Hematopoietic multipotent progenitor cell treated with erythropoietin and hydrocortisone succinate and interleukin-3 and kit ligand, for 8 days (in vitro differentiated cells): ENCODE results near the gene DNAL4.
A peak's percentile ranks its signal among the peaks of the same experiment; 100 is the strongest.

ENCODE experiments used
- DNase-seq: peaks from one replicate; pipeline ENCODE4 v3.0.0-alpha.2; 2015

DNAL4 gene

GRCh38 chr22:38784035-38784434 lies 9.9 kb downstream of the DNAL4 start:
- no peak for DNase-seq

GRCh38 chr22:38783095-38783615 lies 10.8 kb downstream of the DNAL4 start:
- DNase-seq: no peak

- peak; percentile 37 for DNase-seq
Measured at GRCh38 chr22:38782402-38783094, 11.4 kb downstream of the DNAL4 start.

GRCh38 chr22:38781033-38781432 lies 12.9 kb downstream of the DNAL4 start:
- DNase-seq: no peak

- no peak for DNase-seq
Measured at GRCh38 chr22:38777087-38777671, 16.8 kb downstream of the DNAL4 start.

GRCh38 chr22:38776086-38776485 lies 17.9 kb downstream of the DNAL4 start:
- DNase-seq: no peak

- DNase-seq: no peak
Measured at GRCh38 chr22:38775656-38776055, 18.3 kb downstream of the DNAL4 start.

- no peak for DNase-seq
Measured at GRCh38 chr22:38774496-38775166, 19.3 kb downstream of the DNAL4 start.

GRCh38 chr22:38773363-38773946 lies 20.5 kb downstream of the DNAL4 start:
- no peak for DNase-seq

- DNase-seq: no peak
Measured at GRCh38 chr22:38772623-38772873, 21.4 kb downstream of the DNAL4 start.

- no peak for DNase-seq
Measured at GRCh38 chr22:38770257-38770949, 23.5 kb downstream of the DNAL4 start.

- DNase-seq: no peak
Measured at GRCh38 chr22:38768036-38768435, 25.9 kb downstream of the DNAL4 start.

- no peak for DNase-seq
Measured at GRCh38 chr22:38767313-38767712, 26.6 kb downstream of the DNAL4 start.

- peak; percentile 45 for DNase-seq
Measured at GRCh38 chr22:38766076-38766777, 27.7 kb downstream of the DNAL4 start.

- no peak for DNase-seq
Measured at GRCh38 chr22:38762551-38762983, 31.4 kb downstream of the DNAL4 start.

GRCh38 chr22:38761202-38762162 lies 32.5 kb downstream of the DNAL4 start:
- no peak for DNase-seq

GRCh38 chr22:38760477-38761201 lies 33.3 kb downstream of the DNAL4 start:
- DNase-seq: no peak

GRCh38 chr22:38759005-38759404 lies 34.9 kb downstream of the DNAL4 start:
- DNase-seq: no peak

GRCh38 chr22:38758276-38758945 lies 35.5 kb downstream of the DNAL4 start:
- DNase-seq: no peak

- no peak for DNase-seq
Measured at GRCh38 chr22:38757464-38757757, 36.5 kb downstream of the DNAL4 start.
